Lung (tissue), 12 donors: ENCODE measurements around the gene S100A12. TPM values are rescaled to one million over a fixed set of nuclear protein-coding genes. Genes with fewer than 3 reads are reported as not detected.

Experiments
- ATAC-seq: fragments of 200-7000 bp; cut with Tn5 transposase; one replicate; pipeline ENCODE4 v1.9.1; 2020; ENCODE audit warnings: moderate number of reproducible peaks; ENCODE audit not compliant: insufficient read depth, low FRiP score
- DNase-seq, 3 donors: peaks; one replicate each; pipeline ENCODE4 v3.0.0-alpha.2; 2013 to 2017
- H3K27ac ChIP-seq, 2 donors: one replicate each; pipeline ENCODE4 v1.5.1; 2013; ENCODE audit warnings: mild to moderate bottlenecking in 2 of 2, moderate library complexity in 2 of 2, control low read depth in 1 of 2, inconsistent platforms in 1 of 2, low read depth in 1 of 2, low read length in 1 of 2
- H3K27me3 ChIP-seq, 3 donors: one replicate each; pipeline ENCODE4 v1.5.1; 2013; ENCODE audit warnings: low read length in 2 of 3; ENCODE audit not compliant: control insufficient read depth in 3 of 3, insufficient read depth in 3 of 3
- H3K36me3 ChIP-seq, 4 donors: one replicate each; pipeline ENCODE4 v1.5.1; 2013; ENCODE audit warnings: low read length in 4 of 4, mild to moderate bottlenecking in 1 of 4, moderate library complexity in 1 of 4; ENCODE audit not compliant: control insufficient read depth in 4 of 4, insufficient read depth in 4 of 4
- H3K4me1 ChIP-seq, 5 donors: one replicate each; pipeline ENCODE4 v1.5.1; 2013; ENCODE audit warnings: low read length in 5 of 5, mild to moderate bottlenecking in 2 of 5, moderate library complexity in 1 of 5; ENCODE audit not compliant: control insufficient read depth in 5 of 5, insufficient read depth in 5 of 5
- H3K4me3 ChIP-seq: one replicate; pipeline ENCODE4 v1.5.1; 2013; ENCODE audit warnings: mild to moderate bottlenecking, control low read depth, moderate library complexity
- H3K9ac ChIP-seq, 2 donors: one replicate each; pipeline ENCODE4 v1.5.1; 2013; ENCODE audit warnings: low read length in 2 of 2, control low read depth in 1 of 2; ENCODE audit not compliant: insufficient read depth in 1 of 2
- H3K9me3 ChIP-seq, 4 donors: one replicate each; pipeline ENCODE4 v1.5.1; 2013; ENCODE audit warnings: low read length in 3 of 4, mild to moderate bottlenecking in 1 of 4, moderate library complexity in 1 of 4; ENCODE audit not compliant: control insufficient read depth in 4 of 4, insufficient read depth in 3 of 4
- CTCF ChIP-seq: IDR thresholded peaks from 2 replicates; pipeline ENCODE4 v1.5.1; 2012; ENCODE audit warnings: mild to moderate bottlenecking; ENCODE audit errors: control extremely low read depth, extremely low read depth
- WGBS, 2 donors: extraction: QIAGEN DNeasy Blood & Tissue Kit; methylation state at CpG; one replicate each; pipeline ENCODE4 v1.1.7; 2013; 5-methylcytosine and 5-hydroxymethylcytosine counted together
- polyA plus RNA-seq, 2 donors: library from polyadenylated mRNA; stranded (reverse); fragments of 200-250 nt; gene quantifications; one replicate each; pipeline ENCODE4 v1.2.1, GENCODE V29; 2013
- total RNA-seq, 2 donors: library from RNA; depleted of rRNA in 1 of 2; stranded (reverse); fragments of >200 nt in 1 of 2; gene quantifications; one replicate each; pipeline ENCODE4 v1.2.1, GENCODE V29; 2014 to 2021
- donor health status: control.
- donor health status: control.
- donor health status: Bipolar disorder and iron deficiency.
- donor health status: healthy.
- donor health status: DM: yes; HTN: yes; CAD: no.

The S100A12 gene
- total and polyA plus RNA-seq, 4 donors = 14.9 to 1,191 (median 37.8) TPM

GRCh38 chr1:153361480-153362109 lies 13.8 kb downstream of the S100A12 start:
- no peaks in the 10 kb centered on the region for H3K36me3 ChIP-seq
- H3K4me3 ChIP-seq = no peak overlapping the region
- no peak for ATAC-seq
- TF ChIP-seq CTCF = no peak
- 58 to 73% methylated on average over 4 of the region's 4 CpGs for WGBS, 2 donors
- no peaks in the 10 kb centered on the region for H3K27me3 ChIP-seq
- H3K9me3 ChIP-seq = no peaks in the 10 kb centered on the region
- no peaks in the 10 kb centered on the region for H3K4me1 ChIP-seq
- H3K27ac ChIP-seq = no peak overlapping the region
- DNase-seq = no peak
- H3K9ac ChIP-seq = no peak overlapping the region

- 49 to 84% methylated on average over 11 of the region's 11 CpGs for WGBS, 2 donors
- TF ChIP-seq CTCF = no peak
- H3K9ac ChIP-seq = no peak overlapping the region
- H3K4me3 ChIP-seq = no peak overlapping the region
- H3K4me1 ChIP-seq = no peaks in the 10 kb centered on the region
- no peaks in the 10 kb centered on the region for H3K9me3 ChIP-seq
- H3K27ac ChIP-seq = peak overlapping the region in 1 of 2 donors; percentile 5
- no peaks in the 10 kb centered on the region for H3K36me3 ChIP-seq
- no peaks in the 10 kb centered on the region for H3K27me3 ChIP-seq
- ATAC-seq (no peak), DNase-seq (no peak)
Observed at GRCh38 chr1:153360592-153361479, 14.6 kb downstream of the S100A12 start.

- Histone ChIP-seq H3K27ac (peak overlapping the region in 1 of 2 donors; percentile 5), H3K27me3 (no peaks in the 10 kb centered on the region), H3K4me1 (no peaks in the 10 kb centered on the region), H3K4me3 (no peak overlapping the region), H3K36me3 (no peaks in the 10 kb centered on the region), H3K9ac (no peak overlapping the region), H3K9me3 (no peaks in the 10 kb centered on the region)
- 59 to 75% methylated on average over 2 of the region's 2 CpGs for WGBS, 2 donors
- no peak for ATAC-seq
- DNase-seq = no peak
- TF ChIP-seq CTCF = no peak
Observed at GRCh38 chr1:153360190-153360589, 15.2 kb downstream of the S100A12 start.
